Mesenchymal stem cell (in vitro differentiated cells and primary cell): ENCODE data around the gene TSHZ1.

Experiments
- DNase-seq: peaks from one replicate; pipeline ENCODE4 v3.0.0-alpha.2; 2013
- H2AFZ ChIP-seq: one replicate; pipeline ENCODE4 v1.6.1; 2013; ENCODE audit warnings: low read depth, mild to moderate bottlenecking, control low read depth, inconsistent platforms, low read length, moderate library complexity
- H2AK5ac ChIP-seq: 2 replicates; pipeline ENCODE4 v1.6.1; 2013; ENCODE audit warnings: low read length, moderate library complexity, mild to moderate bottlenecking, inconsistent platforms; ENCODE audit not compliant: severe bottlenecking
- H2BK120ac ChIP-seq: one replicate; pipeline ENCODE4 v1.6.1; 2013; ENCODE audit warnings: low read depth, mild to moderate bottlenecking, inconsistent platforms, low read length, moderate library complexity
- H2BK12ac ChIP-seq, 2 experiments: one replicate each; pipeline ENCODE4 v1.6.1; 2013; ENCODE audit warnings: inconsistent platforms in 2 of 2, low read length in 2 of 2, mild to moderate bottlenecking in 2 of 2, moderate library complexity in 2 of 2, control low read depth in 1 of 2
- H2BK15ac ChIP-seq: one replicate; pipeline ENCODE4 v1.6.1; 2013; ENCODE audit warnings: mild to moderate bottlenecking, low read depth, inconsistent platforms; ENCODE audit not compliant: poor library complexity, severe bottlenecking
- H2BK5ac ChIP-seq: 2 replicates; pipeline ENCODE4 v1.6.1; 2013; ENCODE audit warnings: low read depth, mild to moderate bottlenecking, low read length, control low read depth, inconsistent platforms; ENCODE audit not compliant: poor library complexity, severe bottlenecking
- H3K14ac ChIP-seq, 2 experiments: one replicate each; pipeline ENCODE4 v1.6.1; 2013; ENCODE audit warnings: inconsistent platforms in 2 of 2, low read length in 2 of 2, control low read depth in 1 of 2, mild to moderate bottlenecking in 1 of 2, moderate library complexity in 1 of 2
- H3K18ac ChIP-seq, 2 experiments: one replicate each; pipeline ENCODE4 v1.6.1; 2013; ENCODE audit warnings: inconsistent platforms in 2 of 2, low read length in 2 of 2, control low read depth in 1 of 2, low read depth in 1 of 2, mild to moderate bottlenecking in 1 of 2
- H3K23ac ChIP-seq, 2 experiments: one replicate each; pipeline ENCODE4 v1.6.1; 2013; ENCODE audit warnings: inconsistent platforms in 2 of 2, low read length in 2 of 2, mild to moderate bottlenecking in 2 of 2, moderate library complexity in 2 of 2, control low read depth in 1 of 2
- H3K27ac ChIP-seq: 2 replicates; pipeline ENCODE4 v1.5.1; 2013; ENCODE audit warnings: mild to moderate bottlenecking, moderate library complexity, low read length, control low read depth, inconsistent platforms; ENCODE audit not compliant: poor library complexity, severe bottlenecking
- H3K27me3 ChIP-seq, 2 experiments: 2 replicates each; pipeline versions ENCODE4 v1.6.1 to v1.7.0; 2013; ENCODE audit warnings: low read length in 2 of 2, mild to moderate bottlenecking in 2 of 2, moderate library complexity in 2 of 2, control low read depth in 1 of 2, inconsistent platforms in 1 of 2; ENCODE audit not compliant: control insufficient read depth in 1 of 2, insufficient read depth in 1 of 2
- H3K36me3 ChIP-seq, 2 experiments: 2 replicates each; pipeline versions ENCODE4 v1.6.1 to v1.7.0; 2013; ENCODE audit warnings: low read length in 2 of 2, control low read depth in 1 of 2, inconsistent platforms in 1 of 2, low read depth in 1 of 2, mild to moderate bottlenecking in 1 of 2; ENCODE audit not compliant: insufficient read depth in 2 of 2, control insufficient read depth in 1 of 2
- H3K4ac ChIP-seq, 2 experiments: one replicate each; pipeline ENCODE4 v1.6.1; 2013; ENCODE audit warnings: inconsistent platforms in 2 of 2, low read length in 2 of 2, mild to moderate bottlenecking in 2 of 2, moderate library complexity in 2 of 2, control low read depth in 1 of 2, low read depth in 1 of 2
- H3K4me1 ChIP-seq: 2 replicates; pipeline ENCODE4 v1.6.1; 2013; ENCODE audit warnings: low read depth, low read length, control low read depth; ENCODE audit not compliant: control insufficient read depth, insufficient read depth
- H3K4me2 ChIP-seq: 2 replicates; pipeline ENCODE4 v1.6.1; 2013; ENCODE audit warnings: low read length, mild to moderate bottlenecking, inconsistent platforms; ENCODE audit not compliant: poor library complexity, severe bottlenecking
- H3K4me3 ChIP-seq, 2 experiments: 2 replicates each; pipeline versions ENCODE4 v1.5.1 to v1.7.0; 2013; ENCODE audit warnings: low read length in 2 of 2, mild to moderate bottlenecking in 2 of 2, control low read depth in 1 of 2, low read depth in 1 of 2; ENCODE audit not compliant: insufficient read depth in 1 of 2
- H3K79me1 ChIP-seq: replicated peaks from 2 replicates; pipeline ENCODE4 v1.6.1; 2013; ENCODE audit warnings: mild to moderate bottlenecking, control low read depth, low read length, inconsistent platforms; ENCODE audit not compliant: poor library complexity, severe bottlenecking
- H3K9ac ChIP-seq: 2 replicates; pipeline ENCODE4 v1.7.0; 2013; ENCODE audit warnings: mild to moderate bottlenecking, low read length, moderate library complexity
- H3K9me3 ChIP-seq: 2 replicates; pipeline ENCODE4 v1.7.0; 2013; ENCODE audit warnings: mild to moderate bottlenecking, low read length; ENCODE audit not compliant: control insufficient read depth
- H4K8ac ChIP-seq: one replicate; pipeline ENCODE4 v1.6.1; 2013; ENCODE audit warnings: inconsistent platforms, mild to moderate bottlenecking, low read length, moderate library complexity
- H4K91ac ChIP-seq: one replicate; pipeline ENCODE4 v1.6.1; 2013; ENCODE audit warnings: mild to moderate bottlenecking, low read length, inconsistent platforms
- WGBS: methylation state at CpG from one replicate; pipeline ENCODE4 v1.1.7; 2013; ENCODE audit warnings: mixed read lengths; 5-methylcytosine and 5-hydroxymethylcytosine counted together

TSHZ1 gene

GRCh38 chr18:75167137-75167536, 43.5 kb upstream of the TSHZ1 start:
- no peak overlapping the region for H2BK15ac ChIP-seq
- no peak overlapping the region for H3K27ac ChIP-seq
- H3K4me1 ChIP-seq = no peaks in the 10 kb centered on the region
- WGBS = 90% methylated on average over 7 of the region's 10 CpGs
- H2BK12ac ChIP-seq = no peak overlapping the region
- H3K4me3 ChIP-seq = no peak overlapping the region
- DNase-seq = no peak
- no peak overlapping the region for H2AK5ac ChIP-seq
- no peak overlapping the region for H4K8ac ChIP-seq
- no peak overlapping the region for H2BK5ac ChIP-seq
- no peaks in the 10 kb centered on the region for H3K36me3 ChIP-seq
- H2AFZ ChIP-seq = no peak overlapping the region
- no peak overlapping the region for H2BK120ac ChIP-seq
- H3K14ac ChIP-seq = no peak overlapping the region
- no peaks in the 10 kb centered on the region for H3K9me3 ChIP-seq
- H3K9ac ChIP-seq = no peak overlapping the region
- no peak overlapping the region for H3K23ac ChIP-seq
- H4K91ac ChIP-seq = no peak overlapping the region
- H3K18ac ChIP-seq = no peak overlapping the region
- no peaks in the 10 kb centered on the region for H3K79me1 ChIP-seq
- H3K4ac ChIP-seq = no peak overlapping the region
- H3K4me2 ChIP-seq = no peak overlapping the region
- peaks cover 6 to 9% of the 10 kb centered on the region in 2 experiments for H3K27me3 ChIP-seq

GRCh38 chr18:75167759-75168618, 42.6 kb upstream of the TSHZ1 start:
- no peaks in the 10 kb centered on the region for H3K36me3 ChIP-seq
- no peak overlapping the region for H3K4me3 ChIP-seq
- no peak overlapping the region for H2BK15ac ChIP-seq
- no peak overlapping the region for H3K14ac ChIP-seq
- no peak overlapping the region for H3K4me2 ChIP-seq
- H3K9me3 ChIP-seq = no peaks in the 10 kb centered on the region
- H3K27ac ChIP-seq = no peak overlapping the region
- H3K23ac ChIP-seq = no peak overlapping the region
- no peak overlapping the region for H3K18ac ChIP-seq
- H2BK5ac ChIP-seq = no peak overlapping the region
- H3K4ac ChIP-seq = no peak overlapping the region
- no peak overlapping the region for H2AFZ ChIP-seq
- no peak for DNase-seq
- H3K9ac ChIP-seq = no peak overlapping the region
- no peak overlapping the region for H4K8ac ChIP-seq
- no peak overlapping the region for H4K91ac ChIP-seq
- no peak overlapping the region for H2BK120ac ChIP-seq
- whole genome bisulfite sequencing = 86% methylated on average over 27 of the region's 33 CpGs
- H2AK5ac ChIP-seq = no peak overlapping the region
- peaks cover 2% of the 10 kb centered on the region for H3K4me1 ChIP-seq
- no peak overlapping the region for H2BK12ac ChIP-seq
- peaks cover 8 to 9% of the 10 kb centered on the region in 2 experiments for H3K27me3 ChIP-seq
- H3K79me1 ChIP-seq = no peaks in the 10 kb centered on the region

GRCh38 chr18:75168619-75169018, 42.0 kb upstream of the TSHZ1 start:
- WGBS = 75% methylated on average over 6 of the region's 7 CpGs
- Histone ChIP-seq H4K8ac (no peak overlapping the region), H3K4me3 (no peak overlapping the region), H3K9ac (no peak overlapping the region), H3K27ac (no peak overlapping the region), H3K23ac (no peak overlapping the region), H3K4me2 (no peak overlapping the region), H3K9me3 (no peaks in the 10 kb centered on the region), H2BK12ac (no peak overlapping the region), H2AK5ac (no peak overlapping the region), H2BK15ac (no peak overlapping the region), H3K4me1 (peaks cover 3% of the 10 kb centered on the region), H2BK5ac (no peak overlapping the region), H3K36me3 (no peaks in the 10 kb centered on the region), H4K91ac (no peak overlapping the region), H3K14ac (no peak overlapping the region), H3K18ac (no peak overlapping the region), H2BK120ac (no peak overlapping the region), H2AFZ (no peak overlapping the region), H3K27me3 (peaks cover 9 to 11% of the 10 kb centered on the region in 2 experiments), H3K4ac (no peak overlapping the region), H3K79me1 (no peaks in the 10 kb centered on the region)
- DNase-seq = no peak

GRCh38 chr18:75169411-75169810, 41.2 kb upstream of the TSHZ1 start:
- H3K23ac ChIP-seq = no peak overlapping the region
- H2BK120ac ChIP-seq = no peak overlapping the region
- H3K9me3 ChIP-seq = no peaks in the 10 kb centered on the region
- H3K4me2 ChIP-seq = no peak overlapping the region
- no peaks in the 10 kb centered on the region for H3K79me1 ChIP-seq
- H3K18ac ChIP-seq = no peak overlapping the region
- no peaks in the 10 kb centered on the region for H3K36me3 ChIP-seq
- H2BK5ac ChIP-seq = no peak overlapping the region
- peaks cover 3% of the 10 kb centered on the region for H3K4me1 ChIP-seq
- H3K27me3 ChIP-seq = peaks cover 6 to 11% of the 10 kb centered on the region in 2 experiments
- H3K14ac ChIP-seq = no peak overlapping the region
- no peak overlapping the region for H3K9ac ChIP-seq
- no peak overlapping the region for H4K8ac ChIP-seq
- no peak overlapping the region for H2AFZ ChIP-seq
- 81% methylated on average over 7 of the region's 9 CpGs for WGBS
- H2AK5ac ChIP-seq = no peak overlapping the region
- no peak overlapping the region for H4K91ac ChIP-seq
- no peak overlapping the region for H3K4ac ChIP-seq
- H2BK12ac ChIP-seq = no peak overlapping the region
- no peak for DNase-seq
- no peak overlapping the region for H3K27ac ChIP-seq
- no peak overlapping the region for H3K4me3 ChIP-seq
- H2BK15ac ChIP-seq = no peak overlapping the region
